Sigmoid colon (tissue), 7 donors: ENCODE results near the gene KRT6A. TPM values are rescaled to one million over a fixed set of nuclear protein-coding genes. Genes with fewer than 3 reads are reported as not detected.
A peak's percentile ranks its signal among the peaks of the same experiment; 100 is the strongest.

Source experiments
- DNase-seq: peaks from one replicate; pipeline ENCODE4 v3.0.0-alpha.2; 2019
- H3K27ac ChIP-seq, 4 donors: fragments of 200-600 bp; sonication (generic); one replicate each; pipeline ENCODE4 v1.5.1; 2016 to 2019; ENCODE audit warnings: mild to moderate bottlenecking in 1 of 4
- H3K27me3 ChIP-seq, 3 donors: fragments of 200-600 bp; sonication (generic); one replicate each; pipeline ENCODE4 v1.5.1; 2019; ENCODE audit warnings: mild to moderate bottlenecking in 1 of 3
- H3K36me3 ChIP-seq, 4 donors: fragments of 200-600 bp; sonication (generic); one replicate each; pipeline ENCODE4 v1.5.1; 2016 to 2019
- H3K4me1 ChIP-seq, 4 donors: fragments of 200-600 bp; sonication (generic); one replicate each; pipeline ENCODE4 v1.5.1; 2017 to 2019
- H3K4me3 ChIP-seq, 4 donors: fragments of 200-600 bp; sonication (generic); one replicate each; pipeline ENCODE4 v1.5.1; 2017 to 2019; ENCODE audit warnings: mild to moderate bottlenecking in 2 of 4, moderate library complexity in 1 of 4
- H3K9me3 ChIP-seq, 4 donors: fragments of 200-600 bp in 3 of 4; sonication (generic) in 3 of 4; one replicate each; pipeline versions ENCODE4 v1.5.1 to v1.6.1; 2013 to 2019
- EP300 ChIP-seq, 4 donors: sonication (generic); formaldehyde crosslinking; IDR thresholded peaks; one replicate each; pipeline ENCODE4 v1.6.1; 2017; ENCODE audit warnings: antibody characterized with exemption in 4 of 4
- POLR2A ChIP-seq, 2 donors: fragments of 450-650 bp; IDR thresholded peaks; one replicate each; pipeline ENCODE4 v1.6.1; 2016; ENCODE audit warnings: antibody characterized with exemption in 2 of 2, mild to moderate bottlenecking in 2 of 2, moderate library complexity in 2 of 2
- POLR2AphosphoS5 ChIP-seq, 4 donors: sonication (generic); formaldehyde crosslinking; IDR thresholded peaks; one replicate each; pipeline ENCODE4 v1.6.1; 2017; ENCODE audit warnings: antibody characterized with exemption in 4 of 4
- WGBS, 2 donors: extraction: QIAGEN DNeasy Blood & Tissue Kit; methylation state at CpG; one replicate each; pipeline ENCODE4 v1.1.7; 2013; 5-methylcytosine and 5-hydroxymethylcytosine counted together
- intact Hi-C: fragments of 100-400 bp; cut with DNase I; formaldehyde crosslinking; loops from one replicate; pipeline ENCODE4 v1.15.1; 2023
- polyA plus RNA-seq, 3 donors: library from polyadenylated mRNA; stranded (reverse); fragments of 200-250 nt; gene quantifications; one replicate each; pipeline ENCODE4 v1.2.3, GENCODE V29; 2013
- total RNA-seq, 4 donors: library from RNA; depleted of rRNA; stranded (reverse); fragments of >200 nt; gene quantifications; one replicate each; pipeline ENCODE4 v1.1.0, GENCODE V29; 2016
- TF ChIP-seq, protein P1 (sequence below), 4 experiments: fragments of 450-650 bp in 3 of 4; fragments of 200-600 bp in 1 of 4; IDR thresholded peaks; one replicate each; pipeline ENCODE4 v1.5.1; 2016 to 2019; ENCODE audit warnings: antibody characterized with exemption in 4 of 4, mild to moderate bottlenecking in 3 of 4, moderate library complexity in 2 of 4
- donor health status: healthy with polysubstance abuse.
- donor health status: Bipolar disorder and iron deficiency.
- donor health status: healthy.

The KRT6A gene
- total and polyA plus RNA-seq, 7 donors = 0.19 to 6.0 TPM; not detected in 5

DNA sequence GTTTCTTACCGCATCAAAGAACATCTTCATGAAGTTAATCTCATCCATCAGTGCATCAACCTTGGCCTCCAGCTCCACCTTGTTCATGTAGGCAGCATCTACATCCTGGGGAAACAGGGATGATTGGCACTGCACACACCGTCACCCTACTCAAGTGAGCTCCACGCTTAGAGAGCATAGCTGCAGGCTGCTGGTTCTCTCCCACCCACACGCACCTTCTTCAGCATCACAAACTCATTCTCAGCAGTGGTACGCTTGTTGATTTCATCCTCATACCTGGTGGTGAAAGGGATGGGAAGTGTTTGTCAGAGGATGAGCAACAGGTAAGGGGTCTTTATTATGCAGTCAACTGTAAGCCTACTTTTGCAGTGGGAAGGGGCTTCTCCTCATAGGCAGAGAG is 24.8 kb upstream of the KRT6A start:
- H3K9me3 ChIP-seq = no peaks in the 10 kb centered on the region
- H3K36me3 ChIP-seq = no peaks in the 10 kb centered on the region
- TF ChIP-seq POLR2A (IDR thresholded peaks at IDR 0.05) (no peak), POLR2AphosphoS5 (IDR thresholded peaks at IDR 0.05) (no peak), EP300 (IDR thresholded peaks at IDR 0.05) (no peak)
- TF ChIP-seq, protein P1, sequence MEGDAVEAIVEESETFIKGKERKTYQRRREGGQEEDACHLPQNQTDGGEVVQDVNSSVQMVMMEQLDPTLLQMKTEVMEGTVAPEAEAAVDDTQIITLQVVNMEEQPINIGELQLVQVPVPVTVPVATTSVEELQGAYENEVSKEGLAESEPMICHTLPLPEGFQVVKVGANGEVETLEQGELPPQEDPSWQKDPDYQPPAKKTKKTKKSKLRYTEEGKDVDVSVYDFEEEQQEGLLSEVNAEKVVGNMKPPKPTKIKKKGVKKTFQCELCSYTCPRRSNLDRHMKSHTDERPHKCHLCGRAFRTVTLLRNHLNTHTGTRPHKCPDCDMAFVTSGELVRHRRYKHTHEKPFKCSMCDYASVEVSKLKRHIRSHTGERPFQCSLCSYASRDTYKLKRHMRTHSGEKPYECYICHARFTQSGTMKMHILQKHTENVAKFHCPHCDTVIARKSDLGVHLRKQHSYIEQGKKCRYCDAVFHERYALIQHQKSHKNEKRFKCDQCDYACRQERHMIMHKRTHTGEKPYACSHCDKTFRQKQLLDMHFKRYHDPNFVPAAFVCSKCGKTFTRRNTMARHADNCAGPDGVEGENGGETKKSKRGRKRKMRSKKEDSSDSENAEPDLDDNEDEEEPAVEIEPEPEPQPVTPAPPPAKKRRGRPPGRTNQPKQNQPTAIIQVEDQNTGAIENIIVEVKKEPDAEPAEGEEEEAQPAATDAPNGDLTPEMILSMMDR (IDR thresholded peaks at IDR 0.05) = no peak
- H3K4me3 ChIP-seq = no peak overlapping the region
- intact Hi-C loops = no loop called here
- no peak for DNase-seq
- WGBS, 2 donors = 90 to 93% methylated on average over 5 of the region's 5 CpGs
- peaks cover 0 to 50% (median 23%) of the 10 kb centered on the region in 4 donors for H3K4me1 ChIP-seq
- no peaks in the 10 kb centered on the region for H3K27me3 ChIP-seq
- no peak overlapping the region for H3K27ac ChIP-seq

DNA sequence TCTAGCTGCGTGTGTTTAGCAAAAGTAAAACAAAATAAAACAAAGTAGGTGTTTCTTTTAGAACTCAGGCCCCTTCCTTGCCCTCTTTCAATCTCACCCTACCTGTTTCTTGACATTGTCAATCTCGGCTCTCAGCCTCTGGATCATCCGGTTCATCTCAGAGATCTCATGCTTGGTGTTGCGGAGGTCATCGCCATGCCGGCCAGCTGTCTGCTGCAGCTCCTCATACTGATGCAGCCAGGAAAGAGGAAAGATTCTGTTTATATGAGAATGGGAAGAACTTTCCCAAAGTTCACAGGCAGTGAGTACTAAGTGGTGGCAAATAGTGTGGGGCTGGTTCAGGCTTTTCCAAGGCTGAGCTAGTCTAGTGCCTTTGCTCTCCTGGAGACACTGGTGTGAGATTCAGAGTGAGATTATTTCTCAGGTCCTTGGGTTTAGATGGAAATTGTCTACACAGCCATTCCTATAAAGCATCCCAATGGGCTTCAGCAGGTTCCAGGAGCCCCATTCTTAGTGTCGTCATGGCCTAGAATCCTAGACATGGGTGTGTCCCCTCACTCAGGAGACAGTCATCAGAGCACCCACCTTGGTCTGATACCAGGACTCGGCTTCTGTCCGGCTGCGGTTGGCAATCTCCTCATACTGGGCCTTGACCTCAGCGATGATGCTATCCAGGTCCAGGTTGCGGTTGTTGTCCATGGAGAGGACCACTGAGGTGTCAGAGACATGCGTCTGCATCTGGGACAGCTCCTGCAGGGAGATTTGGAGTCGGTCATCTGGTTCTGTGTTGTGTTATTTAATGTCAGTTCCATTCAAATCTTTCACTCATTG is 24.2 kb upstream of the KRT6A start:
- WGBS, 2 donors = 90 to 94% methylated on average over 14 of the region's 14 CpGs
- H3K27ac ChIP-seq = peak overlapping the region in 1 of 4 donors; percentile 60
- intact Hi-C loops = no loop called here
- DNase-seq = no peak
- TF ChIP-seq, protein P1 (IDR thresholded peaks at IDR 0.05) = no peak
- TF ChIP-seq POLR2A (IDR thresholded peaks at IDR 0.05) = no peak
- TF ChIP-seq EP300 (IDR thresholded peaks at IDR 0.05) = no peak
- TF ChIP-seq POLR2AphosphoS5 (IDR thresholded peaks at IDR 0.05) = no peak
- H3K36me3 ChIP-seq = no peaks in the 10 kb centered on the region
- H3K9me3 ChIP-seq = no peaks in the 10 kb centered on the region
- no peaks in the 10 kb centered on the region for H3K27me3 ChIP-seq
- H3K4me1 ChIP-seq = peaks cover 0 to 50% (median 20%) of the 10 kb centered on the region in 4 donors
- H3K4me3 ChIP-seq = no peak overlapping the region

DNA sequence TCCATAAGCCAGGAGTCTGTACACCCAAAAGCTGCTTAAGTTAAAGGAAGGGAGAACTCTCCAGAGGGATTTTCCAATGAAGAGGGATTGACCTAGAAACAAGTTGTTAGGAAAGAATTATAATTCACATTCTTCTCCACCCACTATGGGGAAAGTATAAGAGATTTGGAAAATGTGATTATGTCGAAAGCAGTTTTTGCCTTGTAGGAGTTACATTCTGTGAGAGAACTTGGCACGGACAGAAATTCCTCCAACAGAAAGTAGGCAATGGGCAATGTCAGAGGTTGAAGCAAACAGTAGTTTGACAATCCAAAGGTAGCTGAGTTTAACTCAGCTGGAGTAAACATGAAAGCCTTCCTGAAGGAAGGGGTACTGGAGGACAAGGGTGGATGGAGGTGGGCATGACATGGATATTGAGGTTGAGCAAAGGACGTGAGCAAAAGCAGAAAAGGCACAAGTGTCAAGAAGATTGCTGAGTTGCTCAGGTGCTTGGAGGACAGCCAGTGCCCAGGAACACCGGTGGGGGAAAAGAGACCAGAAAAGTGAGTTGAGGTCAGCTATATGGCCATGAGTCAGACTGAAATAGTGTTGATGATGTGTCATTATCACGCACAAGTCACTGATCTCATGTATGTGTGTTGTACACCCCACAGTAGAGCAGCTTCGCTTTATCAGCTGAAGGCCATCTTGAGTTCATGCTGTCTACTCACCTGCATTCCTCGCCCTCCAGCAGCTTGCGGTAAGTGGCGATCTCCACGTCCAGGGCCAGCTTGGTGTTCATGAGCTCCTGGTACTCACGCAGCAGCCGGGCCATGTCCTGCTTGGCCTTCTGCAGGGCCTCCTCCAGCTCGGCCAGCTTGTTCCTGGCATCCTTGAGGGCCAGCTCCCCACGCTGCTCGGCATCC is 23.1 kb upstream of the KRT6A start:
- Histone ChIP-seq H3K4me3 (no peak overlapping the region), H3K27ac (peak overlapping the region in 3 of 4 donors; percentile 16 to 60 (median 17)), H3K36me3 (no peaks in the 10 kb centered on the region), H3K27me3 (no peaks in the 10 kb centered on the region), H3K9me3 (no peaks in the 10 kb centered on the region), H3K4me1 (peaks cover 0 to 45% (median 15%) of the 10 kb centered on the region in 4 donors)
- intact Hi-C loops = no loop called here
- 88 to 89% methylated on average over 15 of the region's 15 CpGs for WGBS, 2 donors
- TF ChIP-seq EP300 (IDR thresholded peaks at IDR 0.05) (peak in 1 of 4 donors; percentile 70), POLR2AphosphoS5 (IDR thresholded peaks at IDR 0.05) (peak in 2 of 4 donors; percentile 48 to 67), POLR2A (IDR thresholded peaks at IDR 0.05) (no peak)
- TF ChIP-seq, protein P1 (IDR thresholded peaks at IDR 0.05) = no peak
- no peak for DNase-seq

DNA sequence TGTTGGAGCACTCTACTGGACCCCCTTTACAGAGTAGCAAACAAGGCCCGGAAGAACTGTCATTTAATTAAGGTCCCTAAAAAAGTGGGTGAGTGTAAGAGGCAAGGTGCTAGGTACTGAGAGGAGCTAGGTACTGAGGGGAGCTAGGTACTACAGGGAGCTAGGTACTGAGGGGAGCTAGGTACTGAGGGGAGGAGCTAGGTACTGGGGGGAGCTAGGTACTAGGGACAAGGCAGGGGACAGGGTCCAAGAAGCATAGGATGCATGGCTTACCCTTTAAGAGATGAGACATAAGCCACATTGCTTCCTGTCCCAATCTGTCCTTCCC is 22.2 kb upstream of the KRT6A start:
- TF ChIP-seq, protein P1 (IDR thresholded peaks at IDR 0.05) = no peak
- TF ChIP-seq POLR2A (IDR thresholded peaks at IDR 0.05) = no peak
- TF ChIP-seq EP300 (IDR thresholded peaks at IDR 0.05) = no peak
- TF ChIP-seq POLR2AphosphoS5 (IDR thresholded peaks at IDR 0.05) = no peak
- peak overlapping the region in 2 of 4 donors; percentile 17 to 60 for H3K27ac ChIP-seq
- peaks cover 0 to 3% (median 0%) of the 10 kb centered on the region in 3 donors for H3K27me3 ChIP-seq
- H3K9me3 ChIP-seq = peaks cover 0 to 1% (median 0%) of the 10 kb centered on the region in 4 donors
- H3K4me1 ChIP-seq = peaks cover 0 to 36% (median 15%) of the 10 kb centered on the region in 4 donors
- no peaks in the 10 kb centered on the region for H3K36me3 ChIP-seq
- H3K4me3 ChIP-seq = no peak overlapping the region
- no peak for DNase-seq
- WGBS, 2 donors = 82 to 94% methylated on average over 1 of the region's 1 CpG
- intact Hi-C loops = no loop called here
